Immature natural killer cell (primary cell): ENCODE measurements around the gene WBP1. TPM values are rescaled to one million over a fixed set of nuclear protein-coding genes. Genes with fewer than 3 reads are reported as not detected.

Experiments
- DNase-seq, 3 donors: peaks; one replicate each; pipeline ENCODE4 v3.0.0; 2022; ENCODE audit warnings: mixed read lengths in 1 of 3
- H3K27ac Mint-ChIP-seq, 6 donors: one replicate each; pipeline ENCODE4 v1.8.0; 2020; ENCODE audit warnings: mixed read lengths in 6 of 6, mild to moderate bottlenecking in 5 of 6, inconsistent platforms in 4 of 6, moderate library complexity in 3 of 6
- H3K27me3 Mint-ChIP-seq, 3 donors: one replicate each; pipeline ENCODE4 v1.8.0; 2020 to 2021; ENCODE audit warnings: low read depth in 3 of 3, mild to moderate bottlenecking in 3 of 3, mixed read lengths in 3 of 3, moderate library complexity in 3 of 3, inconsistent platforms in 1 of 3
- H3K36me3 Mint-ChIP-seq, 3 donors: one replicate each; pipeline ENCODE4 v1.8.0; 2020; ENCODE audit warnings: mixed read lengths in 3 of 3, inconsistent platforms in 2 of 3, mild to moderate bottlenecking in 2 of 3
- H3K4me1 Mint-ChIP-seq, 2 donors: one replicate each; pipeline ENCODE4 v1.8.0; 2020; ENCODE audit warnings: inconsistent platforms in 2 of 2, mild to moderate bottlenecking in 2 of 2, mixed read lengths in 2 of 2, moderate library complexity in 1 of 2
- H3K4me3 Mint-ChIP-seq, 5 donors: one replicate each; pipeline ENCODE4 v1.8.0; 2020; ENCODE audit warnings: mild to moderate bottlenecking in 5 of 5, mixed read lengths in 5 of 5, inconsistent platforms in 3 of 5, moderate library complexity in 3 of 5
- H3K9me3 Mint-ChIP-seq, 6 donors: one replicate each; pipeline ENCODE4 v1.8.0; 2020; ENCODE audit warnings: mild to moderate bottlenecking in 6 of 6, mixed read lengths in 6 of 6, inconsistent platforms in 4 of 6, moderate library complexity in 3 of 6
- polyA plus RNA-seq, 3 donors: library from polyadenylated mRNA; unstranded; fragments of 300-500 nt; fragmentation: Illumina TruSeq; gene quantifications; one replicate each; pipeline ENCODE4 v1.2.3, GENCODE V29; 2021

The WBP1 gene
- polyA plus RNA-seq, 3 donors from 2014 or later = 45.6 to 56.1 (median 54.0) TPM

GRCh38 chr2:74489906-74490305, 31.7 kb downstream of the WBP1 start:
- H3K4me1 Mint-ChIP-seq = peaks cover 0 to 2% of the 10 kb centered on the region in 2 donors
- no peak overlapping the region for H3K4me3 Mint-ChIP-seq
- H3K36me3 Mint-ChIP-seq = peaks cover 29 to 44% (median 30%) of the 10 kb centered on the region in 3 donors
- DNase-seq = no peak
- no peak overlapping the region for H3K27ac Mint-ChIP-seq
- H3K9me3 Mint-ChIP-seq = no peaks in the 10 kb centered on the region
- peaks cover 0 to under 1% (median 0%) of the 10 kb centered on the region in 3 donors for H3K27me3 Mint-ChIP-seq

GRCh38 chr2:74491648-74492544, 33.7 kb downstream of the WBP1 start:
- H3K27ac Mint-ChIP-seq = no peak overlapping the region
- peaks cover 25 to 36% (median 29%) of the 10 kb centered on the region in 3 donors for H3K36me3 Mint-ChIP-seq
- H3K9me3 Mint-ChIP-seq = no peaks in the 10 kb centered on the region
- DNase-seq = no peak
- H3K27me3 Mint-ChIP-seq = peaks cover 0 to 1% (median 0%) of the 10 kb centered on the region in 3 donors
- peaks cover 0 to under 1% of the 10 kb centered on the region in 2 donors for H3K4me1 Mint-ChIP-seq
- no peak overlapping the region for H3K4me3 Mint-ChIP-seq

GRCh38 chr2:74493546-74493945, 35.3 kb downstream of the WBP1 start:
- Mint-ChIP-seq H3K4me1 (peaks cover 13% of the 10 kb centered on the region in 2 donors), H3K27ac (no peak overlapping the region)

GRCh38 chr2:74495440-74495839, 37.2 kb downstream of the WBP1 start:
- peak overlapping the region in 1 of 6 donors; percentile 50 for H3K27ac Mint-ChIP-seq

More at GRCh38 chr2:74493546-74493945, 35.3 kb downstream of the WBP1 start:
- H3K9me3 Mint-ChIP-seq = no peaks in the 10 kb centered on the region
- H3K4me3 Mint-ChIP-seq = no peak overlapping the region
- H3K36me3 Mint-ChIP-seq = peaks cover 23 to 35% (median 27%) of the 10 kb centered on the region in 3 donors
- no peak for DNase-seq
- peaks cover under 1 to 7% (median 5%) of the 10 kb centered on the region in 3 donors for H3K27me3 Mint-ChIP-seq

GRCh38 chr2:74496997-74497776, 38.9 kb downstream of the WBP1 start:
- H3K4me1 Mint-ChIP-seq = peaks cover 31 to 33% of the 10 kb centered on the region in 2 donors
- H3K27ac Mint-ChIP-seq = peak overlapping the region in 3 of 6 donors; percentile 35 to 76 (median 55)
- peak overlapping the region; percentile 90 to 98 (median 93) for H3K4me3 Mint-ChIP-seq
- DNase-seq = no peak
- peaks cover 6 to 14% (median 12%) of the 10 kb centered on the region in 3 donors for H3K36me3 Mint-ChIP-seq
- H3K27me3 Mint-ChIP-seq = peaks cover 5 to 15% (median 11%) of the 10 kb centered on the region in 3 donors
- no peaks in the 10 kb centered on the region for H3K9me3 Mint-ChIP-seq

More at GRCh38 chr2:74495440-74495839, 37.2 kb downstream of the WBP1 start:
- Mint-ChIP-seq H3K4me3 (no peak overlapping the region), H3K27me3 (peaks cover 5 to 10% (median 8%) of the 10 kb centered on the region in 3 donors), H3K4me1 (peaks cover 21 to 25% of the 10 kb centered on the region in 2 donors), H3K9me3 (no peaks in the 10 kb centered on the region), H3K36me3 (peaks cover 13 to 23% (median 18%) of the 10 kb centered on the region in 3 donors)
- DNase-seq = no peak

- Mint-ChIP-seq H3K27ac (peak overlapping the region; percentile 35 to 92 (median 78)), H3K4me3 (peak overlapping the region; percentile 90 to 98 (median 93)), H3K36me3 (peaks cover 6 to 14% (median 10%) of the 10 kb centered on the region in 3 donors), H3K27me3 (peaks cover 5 to 15% (median 11%) of the 10 kb centered on the region in 3 donors), H3K9me3 (no peaks in the 10 kb centered on the region), H3K4me1 (peaks cover 38 to 41% of the 10 kb centered on the region in 2 donors)
- DNase-seq = no peak
Observed at GRCh38 chr2:74497777-74498499, 39.7 kb downstream of the WBP1 start.

- Mint-ChIP-seq H3K4me3 (peak overlapping the region; percentile 90 to 98 (median 93)), H3K4me1 (peaks cover 46 to 48% of the 10 kb centered on the region in 2 donors), H3K9me3 (no peaks in the 10 kb centered on the region), H3K27me3 (peaks cover 8 to 15% (median 11%) of the 10 kb centered on the region in 3 donors), H3K36me3 (peaks cover 6 to 12% (median 7%) of the 10 kb centered on the region in 3 donors), H3K27ac (peak overlapping the region; percentile 35 to 92 (median 78))
- DNase-seq = no peak
Observed at GRCh38 chr2:74498500-74499266, 40.4 kb downstream of the WBP1 start.

- H3K4me1 Mint-ChIP-seq = peaks cover 53 to 55% of the 10 kb centered on the region in 2 donors
Observed at GRCh38 chr2:74499267-74499939, 41.2 kb downstream of the WBP1 start, which contains the start of gene LBX2. LBX2 (minus strand) TSS chr2:74499603; CDS start chr2:74499537, 66 bp downstream.

GRCh38 chr2:74499940-74500577, 41.8 kb downstream of the WBP1 start:
- peaks cover 0 to 13% (median 8%) of the 10 kb centered on the region in 3 donors for H3K36me3 Mint-ChIP-seq
- peak overlapping the region; percentile 21 to 86 (median 38) for H3K4me3 Mint-ChIP-seq
- H3K4me1 Mint-ChIP-seq = peaks cover 59 to 62% of the 10 kb centered on the region in 2 donors
- DNase-seq = no peak
- H3K27me3 Mint-ChIP-seq = peaks cover 8 to 15% (median 10%) of the 10 kb centered on the region in 3 donors
- H3K27ac Mint-ChIP-seq = no peak overlapping the region
- no peaks in the 10 kb centered on the region for H3K9me3 Mint-ChIP-seq

More at GRCh38 chr2:74499267-74499939, 41.2 kb downstream of the WBP1 start, which contains the start of gene LBX2:
- H3K27me3 Mint-ChIP-seq = peaks cover 8 to 15% (median 11%) of the 10 kb centered on the region in 3 donors
- H3K4me3 Mint-ChIP-seq = peak within 1 kb of the TSS; percentile 90 to 98 (median 93)
- DNase-seq = no peak
- peak within 1 kb of the TSS; percentile 35 to 92 (median 78) for H3K27ac Mint-ChIP-seq
- H3K36me3 Mint-ChIP-seq = peaks cover 0 to 6% (median 2%) of the 10 kb centered on the region in 3 donors
- H3K9me3 Mint-ChIP-seq = no peaks in the 10 kb centered on the region

GRCh38 chr2:74500578-74500946, 42.3 kb downstream of the WBP1 start:
- no peak for DNase-seq
- H3K9me3 Mint-ChIP-seq = no peaks in the 10 kb centered on the region
- H3K4me1 Mint-ChIP-seq = peaks cover 63 to 66% of the 10 kb centered on the region in 2 donors
- no peak overlapping the region for H3K27ac Mint-ChIP-seq
- peaks cover 8 to 15% (median 10%) of the 10 kb centered on the region in 3 donors for H3K27me3 Mint-ChIP-seq
- H3K36me3 Mint-ChIP-seq = peaks cover 0 to 17% (median 10%) of the 10 kb centered on the region in 3 donors
- H3K4me3 Mint-ChIP-seq = peak overlapping the region in 4 of 5 donors; percentile 38 to 86 (median 47)

GRCh38 chr2:74501335-74502071, 43.3 kb downstream of the WBP1 start:
- H3K27ac Mint-ChIP-seq = peak overlapping the region in 4 of 6 donors; percentile 17 to 83 (median 74)
- H3K9me3 Mint-ChIP-seq = no peaks in the 10 kb centered on the region
- H3K27me3 Mint-ChIP-seq = peaks cover 8 to 15% (median 10%) of the 10 kb centered on the region in 3 donors
- peaks cover under 1 to 13% (median 10%) of the 10 kb centered on the region in 3 donors for H3K36me3 Mint-ChIP-seq
- peaks cover 66 to 71% of the 10 kb centered on the region in 2 donors for H3K4me1 Mint-ChIP-seq
- peak overlapping the region; percentile 76 to 90 (median 83) for H3K4me3 Mint-ChIP-seq
- no peak for DNase-seq
